GM10248 (cell line): ENCODE measurements around the gene SRGAP3.

Experiments
- CTCF ChIA-PET: fragments of 300-600 bp; sonication (Branson Sonifier 250); formaldehyde crosslinking; extraction: SDS; loops from one replicate; lab custom pipeline; 2021; ENCODE audit warnings: antibody characterized with exemption; lab: Yijun Ruan, JAX
- POLR2A ChIA-PET: fragments of 350-650 bp; sonication (Branson Sonifier 250); formaldehyde crosslinking; extraction: SDS; loops from one replicate; lab custom pipeline; 2020; ENCODE audit warnings: antibody characterized with exemption; lab: Yijun Ruan, JAX
- DNase-seq: peaks from one replicate; pipeline ENCODE4 v3.0.0; 2012; ENCODE audit errors: extremely low spot score
- CTCF ChIP-seq: IDR thresholded peaks from 2 replicates; pipeline ENCODE4 v1.5.1; 2012; ENCODE audit warnings: mild to moderate bottlenecking, low read depth; ENCODE audit errors: extremely low read depth, missing control alignments, control extremely low read depth

SRGAP3 gene

GRCh38 chr3:9115336-9115735 lies 134.1 kb downstream of the SRGAP3 start:
- TF ChIP-seq CTCF = no peak
- no peak for DNase-seq
- POLR2A ChIA-PET = no interaction called here
- CTCF ChIA-PET = interaction anchor here (1.2 kb wide), 1 partner anchor 8 kb away, joined by 3 read pairs; no protein-coding TSS in a partner anchor

GRCh38 chr3:9113040-9113439 lies 136.4 kb downstream of the SRGAP3 start:
- TF ChIP-seq CTCF = no peak
- no peak for DNase-seq
- ChIA-PET POLR2A (no interaction called here), CTCF (no interaction called here)

DNA sequence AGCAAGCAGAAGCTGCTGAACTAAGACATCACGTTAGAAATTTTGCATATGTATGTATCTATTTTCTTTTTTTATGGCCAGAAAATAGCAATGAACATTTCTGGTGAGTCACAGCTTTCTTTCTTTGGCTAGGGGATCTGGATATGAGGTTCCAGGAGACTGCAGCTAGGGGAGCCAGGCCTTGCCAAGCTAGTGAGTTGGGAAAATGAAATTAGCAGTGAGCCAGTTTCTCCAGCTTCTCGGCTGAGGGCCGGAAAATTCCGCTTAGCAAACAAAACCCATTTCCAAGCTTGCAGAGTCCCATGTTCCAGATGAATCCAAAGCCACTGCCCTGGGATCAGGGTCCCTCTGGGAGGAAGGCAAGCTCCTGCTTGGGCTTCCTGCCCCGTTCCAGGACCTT lies 137.6 kb downstream of the SRGAP3 start:
- ChIA-PET CTCF (interaction anchor here (1.1 to 1.6 kb wide), 2 partner anchors 11 to 45 kb away, joined by 3 read pairs; no protein-coding TSS in a partner anchor), POLR2A (no interaction called here)
- no peak for TF ChIP-seq CTCF
- no peak for DNase-seq

DNA sequence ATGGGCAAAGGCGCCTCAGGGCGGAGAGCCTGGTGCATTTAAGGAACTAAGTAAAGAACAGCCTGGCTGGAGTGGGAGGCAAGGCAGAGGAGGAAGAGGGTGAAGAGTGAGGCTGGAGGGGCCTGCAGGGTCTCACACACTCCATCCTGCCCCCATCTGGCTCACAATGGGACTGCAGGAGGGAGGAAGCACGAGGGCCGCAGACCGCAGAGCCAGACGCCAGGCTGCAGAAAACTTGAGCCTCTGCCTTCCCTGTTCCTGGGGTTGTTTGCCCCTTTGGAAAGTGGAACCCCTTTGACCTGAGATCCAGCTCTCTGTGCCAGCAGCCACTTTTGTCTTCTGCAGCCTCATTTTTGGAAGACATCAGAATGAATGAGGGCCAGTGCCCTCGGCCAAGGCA lies 138.0 kb downstream of the SRGAP3 start:
- no peak for DNase-seq
- TF ChIP-seq CTCF = no peak
- POLR2A ChIA-PET = no interaction called here
- CTCF ChIA-PET = interaction anchor here (1.1 to 1.6 kb wide), 2 partner anchors 11 to 44 kb away, joined by 3 read pairs; no protein-coding TSS in a partner anchor

GRCh38 chr3:9110802-9111201 lies 138.6 kb downstream of the SRGAP3 start:
- no peak for TF ChIP-seq CTCF
- POLR2A ChIA-PET = no interaction called here
- no peak for DNase-seq
- CTCF ChIA-PET = interaction anchor here (1.6 kb wide), 1 partner anchor 44 kb away, joined by 3 read pairs; no protein-coding TSS in a partner anchor

DNA sequence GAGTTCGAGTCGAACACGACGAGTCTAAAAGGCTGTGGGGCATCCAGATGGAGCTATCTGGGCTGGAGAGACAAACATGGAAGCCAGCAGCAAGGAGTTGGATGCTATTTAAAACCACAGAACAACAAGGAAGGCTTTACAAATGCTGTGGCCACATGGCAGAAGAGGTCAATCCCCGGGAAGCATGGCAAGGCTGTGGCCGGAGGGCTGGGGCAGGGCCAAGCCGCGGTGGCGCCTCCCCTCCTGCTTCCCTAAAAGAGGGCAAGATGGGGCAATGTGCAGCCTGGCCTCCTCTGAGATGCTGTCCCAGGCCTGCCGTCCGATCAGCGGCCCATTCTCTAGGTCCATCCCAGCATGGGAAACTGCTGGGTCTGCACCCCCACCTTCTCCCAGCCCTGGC lies 139.1 kb downstream of the SRGAP3 start:
- ChIA-PET CTCF (no interaction called here), POLR2A (no interaction called here)
- TF ChIP-seq CTCF = no peak
- DNase-seq = no peak
